Muscle layer of colon (tissue), 2 donors: ENCODE results near the gene TRIM67.
"Not testable (repeated sequence)": the region's sequence is repeated elsewhere in the genome, so short reads cannot be mapped to it uniquely, and the experiment has no call there.

ENCODE experiments used
- H3K27ac ChIP-seq: one replicate; pipeline ENCODE4 v1.7.0; 2013; ENCODE audit warnings: low read depth, mild to moderate bottlenecking, low read length, moderate library complexity
- H3K27me3 ChIP-seq, 2 donors: one replicate each; pipeline ENCODE4 v1.7.0; 2013; ENCODE audit warnings: low read length in 2 of 2, mild to moderate bottlenecking in 2 of 2; ENCODE audit not compliant: insufficient read depth in 2 of 2, control insufficient read depth in 1 of 2
- H3K36me3 ChIP-seq: one replicate; pipeline ENCODE4 v1.7.0; 2013; ENCODE audit warnings: mild to moderate bottlenecking, low read length; ENCODE audit not compliant: insufficient read depth
- H3K4me1 ChIP-seq: one replicate; pipeline ENCODE4 v1.7.0; 2013; ENCODE audit warnings: mild to moderate bottlenecking, low read length; ENCODE audit not compliant: insufficient read depth
- H3K4me3 ChIP-seq, 2 donors: one replicate each; pipeline ENCODE4 v1.7.0; 2013; ENCODE audit warnings: low read length in 2 of 2, low read depth in 1 of 2, mild to moderate bottlenecking in 1 of 2, moderate library complexity in 1 of 2
- H3K9ac ChIP-seq: one replicate; pipeline ENCODE4 v1.7.0; 2013; ENCODE audit warnings: low read length
- H3K9me3 ChIP-seq: one replicate; pipeline ENCODE4 v1.7.0; 2013; ENCODE audit warnings: mild to moderate bottlenecking, low read length
- donor health status: abdominal sarcoma.
- donor health status: Adenocarcinoma of cecum.

TRIM67 gene

GRCh38 chr1:231211005-231211857 lies 49.4 kb downstream of the TRIM67 start:
- Histone ChIP-seq H3K27ac (no peak overlapping the region), H3K4me3 (peak overlapping the region; percentile 51 to 59), H3K36me3 (no peaks in the 10 kb centered on the region), H3K9me3 (no peaks in the 10 kb centered on the region), H3K4me1 (peaks cover 8% of the 10 kb centered on the region), H3K9ac (no peak overlapping the region), H3K27me3 (peaks cover 0 to 4% of the 10 kb centered on the region in 2 donors)

GRCh38 chr1:231212301-231212700 lies 50.4 kb downstream of the TRIM67 start:
- H3K9ac ChIP-seq, H3K4me1 ChIP-seq, H3K4me3 ChIP-seq, H3K27me3 ChIP-seq, H3K9me3 ChIP-seq, H3K36me3 ChIP-seq, H3K27ac ChIP-seq: not testable (repeated sequence)

- Histone ChIP-seq H3K9ac (no peak overlapping the region), H3K36me3 (no peaks in the 10 kb centered on the region), H3K4me1 (peaks cover 8% of the 10 kb centered on the region), H3K27ac (no peak overlapping the region), H3K27me3 (peaks cover 0 to 9% of the 10 kb centered on the region in 2 donors), H3K9me3 (no peaks in the 10 kb centered on the region), H3K4me3 (no peak overlapping the region)
These were observed 52.1 kb downstream of the TRIM67 start for GRCh38 chr1:231213831-231214573.

DNA sequence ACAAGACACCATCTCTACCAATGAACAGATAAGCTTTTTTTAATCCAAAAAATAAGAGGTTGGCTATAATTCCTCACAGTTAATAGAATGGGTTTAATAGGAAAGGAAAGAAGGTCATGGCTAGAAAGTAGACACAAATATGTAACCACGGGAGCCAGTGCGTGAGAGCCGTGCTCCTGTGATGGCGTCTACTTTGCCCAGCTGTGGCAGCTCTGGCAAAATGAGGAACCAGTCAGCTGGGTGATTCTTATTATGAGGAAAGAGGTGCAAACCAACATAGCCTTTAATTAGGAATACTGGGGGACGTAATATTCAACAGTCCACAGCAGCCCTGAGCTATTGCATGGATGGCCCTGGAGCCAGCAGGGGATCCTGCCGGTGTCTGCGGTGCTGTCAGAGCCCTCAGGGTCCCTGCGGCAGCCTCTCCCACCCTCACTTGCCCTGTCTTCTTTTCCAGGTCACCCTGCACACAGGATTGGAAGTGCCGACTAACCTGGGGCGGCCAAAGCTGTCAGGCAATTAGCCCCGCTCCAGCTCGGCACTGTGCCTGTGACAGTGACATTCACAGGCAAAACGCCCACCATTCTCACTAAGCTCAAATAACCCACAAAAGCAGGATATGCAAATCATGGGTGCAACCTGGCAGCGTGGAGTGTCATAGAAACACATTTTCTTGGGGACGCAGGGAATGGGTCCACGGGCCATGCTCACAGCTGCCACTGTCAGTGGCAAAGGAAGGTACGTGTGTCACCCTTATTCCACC lies 53.2 kb downstream of the TRIM67 start:
- no peaks in the 10 kb centered on the region for H3K36me3 ChIP-seq
- H3K9ac ChIP-seq: no peak overlapping the region
- H3K9me3 ChIP-seq: no peaks in the 10 kb centered on the region
- no peak overlapping the region for H3K4me3 ChIP-seq
- H3K4me1 ChIP-seq: peaks cover 8% of the 10 kb centered on the region
- peaks cover 0 to 11% of the 10 kb centered on the region in 2 donors for H3K27me3 ChIP-seq
- H3K27ac ChIP-seq: no peak overlapping the region

DNA sequence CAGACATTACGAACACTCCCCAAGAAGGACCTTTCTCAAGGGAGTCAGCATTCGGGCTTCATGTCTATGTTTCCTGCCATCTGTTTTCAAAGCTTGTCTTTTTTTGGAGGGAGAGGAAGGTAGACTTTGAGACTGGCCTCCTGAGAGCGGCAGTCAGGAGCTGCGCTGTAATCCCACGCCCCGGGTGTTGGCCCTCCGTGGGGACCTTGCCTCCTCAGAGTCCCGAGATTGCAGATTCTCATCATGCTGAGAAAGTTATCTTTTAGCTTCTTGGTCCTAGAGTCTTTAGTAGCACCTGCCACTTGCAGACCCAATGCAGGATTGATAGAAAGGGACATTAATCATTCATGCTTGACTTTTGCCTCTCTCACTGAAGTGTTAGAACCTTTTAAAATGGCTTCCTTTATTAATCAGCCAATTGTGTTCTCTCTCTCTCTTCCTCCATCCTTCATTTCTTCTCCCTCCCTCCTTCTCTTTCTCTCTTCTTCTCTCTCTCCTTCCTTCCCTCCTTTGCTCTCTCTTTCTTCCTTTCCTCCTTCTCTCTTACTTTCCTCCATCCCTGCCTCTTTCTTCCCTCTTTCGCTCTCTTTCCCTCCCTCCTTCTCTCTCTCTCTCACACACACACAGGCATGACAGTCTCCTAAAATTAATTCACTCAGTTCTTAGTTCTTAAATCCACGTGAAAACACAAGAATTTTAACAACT lies 54.0 kb downstream of the TRIM67 start:
- H3K27me3 ChIP-seq: peaks cover 0 to 11% of the 10 kb centered on the region in 2 donors
- H3K27ac ChIP-seq: no peak overlapping the region
- H3K9ac ChIP-seq: no peak overlapping the region
- no peak overlapping the region for H3K4me3 ChIP-seq
- H3K4me1 ChIP-seq: peaks cover 8% of the 10 kb centered on the region
- no peaks in the 10 kb centered on the region for H3K9me3 ChIP-seq
- no peaks in the 10 kb centered on the region for H3K36me3 ChIP-seq

- Histone ChIP-seq H3K27me3 (peaks cover 0 to 11% of the 10 kb centered on the region in 2 donors), H3K27ac (no peak overlapping the region), H3K4me3 (no peak overlapping the region), H3K4me1 (peaks cover 2% of the 10 kb centered on the region), H3K9ac (no peak overlapping the region), H3K36me3 (no peaks in the 10 kb centered on the region), H3K9me3 (no peaks in the 10 kb centered on the region)
These were observed 54.6 kb downstream of the TRIM67 start for GRCh38 chr1:231216498-231216897.

DNA sequence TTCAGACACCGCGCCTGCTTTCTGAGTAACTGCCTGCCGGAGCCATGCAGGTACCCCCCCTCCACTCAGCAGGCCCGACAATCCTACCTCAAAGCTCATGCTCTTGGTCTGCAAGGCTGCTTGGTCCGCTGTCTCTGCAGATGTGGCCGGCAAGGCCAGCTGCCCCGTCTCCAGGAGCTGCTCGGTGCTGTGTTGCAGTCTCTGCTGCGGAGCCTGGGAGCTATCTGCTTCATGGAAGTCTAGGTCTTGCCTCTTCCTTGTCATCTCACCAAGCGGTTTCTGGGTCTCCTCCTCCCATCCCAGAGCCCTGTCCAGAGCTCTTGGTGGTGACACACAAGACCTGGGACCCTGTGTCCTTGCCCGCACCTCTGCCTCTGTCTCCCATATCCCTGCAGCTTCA lies 55.2 kb downstream of the TRIM67 start:
- H3K4me1 ChIP-seq: no peaks in the 10 kb centered on the region
- H3K9ac ChIP-seq: no peak overlapping the region

DNA sequence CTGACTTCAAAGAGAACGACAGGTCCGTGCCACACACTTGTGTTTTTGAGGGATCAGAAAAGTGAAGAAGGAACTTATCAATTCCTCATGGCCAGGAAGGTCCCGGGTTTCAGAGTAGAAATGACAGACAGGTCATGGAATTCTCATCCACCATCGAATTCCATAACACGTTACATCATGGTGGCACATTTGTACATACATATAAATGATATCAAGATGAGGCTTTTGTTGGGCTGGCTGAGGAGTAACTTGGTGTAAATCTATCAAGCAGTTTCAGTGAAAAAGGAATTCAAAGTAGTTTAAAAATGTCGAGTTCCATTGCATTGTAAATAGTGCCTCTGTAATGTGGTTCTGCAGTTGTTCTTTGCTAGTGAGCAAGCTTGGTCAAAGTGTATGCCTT lies 56.2 kb downstream of the TRIM67 start:
- Histone ChIP-seq H3K4me1 (no peaks in the 10 kb centered on the region), H3K36me3 (no peaks in the 10 kb centered on the region), H3K27ac (no peak overlapping the region), H3K4me3 (no peak overlapping the region), H3K27me3 (peaks cover 0 to 11% of the 10 kb centered on the region in 2 donors), H3K9ac (no peak overlapping the region), H3K9me3 (no peaks in the 10 kb centered on the region)

More for the DNA sequence above, 55.2 kb downstream of the TRIM67 start:
- Histone ChIP-seq H3K27me3 (peaks cover 0 to 11% of the 10 kb centered on the region in 2 donors), H3K36me3 (no peaks in the 10 kb centered on the region), H3K9me3 (no peaks in the 10 kb centered on the region), H3K27ac (no peak overlapping the region), H3K4me3 (no peak overlapping the region)

DNA sequence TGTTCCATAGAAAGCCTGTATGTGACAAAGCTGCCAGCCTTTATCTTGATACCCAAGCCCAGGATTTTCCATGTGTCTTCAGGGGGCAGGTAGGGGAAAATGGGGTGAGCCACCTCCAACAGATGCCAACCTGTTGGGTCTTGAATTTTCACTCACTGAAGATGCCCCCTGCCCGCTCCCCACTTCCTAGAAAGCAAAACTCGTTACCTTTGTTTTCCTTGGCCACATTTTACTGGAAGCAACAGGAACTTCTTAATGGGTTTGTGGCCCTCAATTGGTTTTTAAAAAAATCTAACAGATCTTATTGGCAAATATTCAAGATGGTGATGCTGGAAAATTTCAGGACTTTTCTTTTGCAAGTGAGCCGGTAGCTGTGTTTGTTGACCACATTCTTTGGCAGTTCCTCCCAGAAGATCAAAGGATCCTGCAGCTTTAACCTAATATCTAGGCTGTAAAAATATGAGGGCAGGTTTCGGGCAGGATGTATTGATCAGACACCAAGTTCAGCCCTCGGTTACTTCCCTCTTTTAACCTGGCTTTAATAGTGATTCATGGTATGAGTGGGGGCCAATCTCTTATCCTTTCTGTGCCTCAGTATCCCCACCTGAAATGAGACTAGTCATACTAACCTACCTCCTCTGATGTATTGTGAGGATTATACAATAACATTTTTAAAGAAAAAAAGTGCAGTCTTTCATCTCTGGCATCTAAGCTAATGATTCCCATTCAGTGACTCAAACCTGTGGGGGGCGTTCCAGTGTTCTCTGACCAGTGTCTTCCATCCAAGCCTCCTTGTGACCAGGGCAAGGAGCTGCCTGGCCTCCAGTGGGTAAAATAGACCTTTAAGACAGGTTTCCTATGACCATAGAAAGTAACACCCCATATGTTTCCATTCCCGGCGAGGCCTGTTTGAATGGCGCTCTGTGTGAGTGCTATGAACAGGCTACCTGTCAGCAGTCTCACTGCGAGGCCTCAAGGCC lies 57.9 kb downstream of the TRIM67 start:
- Histone ChIP-seq H3K27ac (no peak overlapping the region), H3K4me1 (no peaks in the 10 kb centered on the region), H3K4me3 (no peak overlapping the region), H3K9ac (no peak overlapping the region), H3K36me3 (peaks cover 7% of the 10 kb centered on the region), H3K27me3 (peaks cover 0 to 7% of the 10 kb centered on the region in 2 donors), H3K9me3 (no peaks in the 10 kb centered on the region)

DNA sequence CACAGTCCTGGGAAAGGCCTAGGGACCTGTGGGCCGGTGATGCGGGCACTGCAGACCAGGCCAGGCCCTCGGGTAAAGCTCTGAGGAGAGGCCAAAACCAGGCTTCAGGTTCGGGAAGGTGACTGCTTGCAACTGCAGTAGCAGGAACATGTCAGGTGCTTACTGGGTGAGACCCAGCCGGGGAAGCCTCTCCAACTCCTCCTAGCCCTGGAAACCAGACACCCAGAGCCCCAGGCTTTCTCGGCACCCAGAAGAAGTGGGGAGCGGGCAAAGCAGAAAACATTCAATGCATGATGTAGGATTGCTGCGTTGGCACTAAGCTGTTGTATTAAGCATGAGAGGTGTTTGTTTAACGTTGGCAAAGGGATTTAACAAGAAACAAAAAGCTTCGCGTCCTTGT lies 58.9 kb downstream of the TRIM67 start:
- Histone ChIP-seq H3K27me3 (peaks cover 0 to 7% of the 10 kb centered on the region in 2 donors), H3K4me1 (no peaks in the 10 kb centered on the region), H3K9ac (no peak overlapping the region), H3K4me3 (no peak overlapping the region), H3K27ac (no peak overlapping the region), H3K36me3 (peaks cover 17% of the 10 kb centered on the region), H3K9me3 (no peaks in the 10 kb centered on the region)
